Right lobe of liver (tissue), 6 donors: Measurements from ENCODE around the gene GCSAM. TPM values are rescaled to one million over a fixed set of nuclear protein-coding genes. Genes with fewer than 3 reads are reported as not detected.

Experiments used
- ATAC-seq, 4 donors: fragments of 200-7000 bp; cut with Tn5 transposase; one replicate each; pipeline ENCODE4 v1.9.1; 2020; ENCODE audit warnings: mild to moderate bottlenecking in 4 of 4, moderate library complexity in 4 of 4
- DNase-seq, 3 donors: peaks; one replicate each; pipeline ENCODE4 v3.0.0-alpha.2; 2020
- H3K27ac ChIP-seq, 3 donors: fragments of 200-600 bp; one replicate each; pipeline ENCODE4 v1.8.0; 2022
- H3K27me3 ChIP-seq, 2 donors: fragments of 200-600 bp; one replicate each; pipeline ENCODE4 v1.8.0; 2022
- H3K36me3 ChIP-seq, 4 donors: fragments of 200-600 bp; sonication (generic) in 1 of 4; one replicate each; pipeline versions ENCODE4 v1.5.1 to v1.8.0; 2017 to 2022; ENCODE audit warnings: control low read depth in 1 of 4
- H3K4me1 ChIP-seq, 4 donors: fragments of 200-600 bp; sonication (generic) in 1 of 4; one replicate each; pipeline versions ENCODE4 v1.5.1 to v1.8.0; 2017 to 2022; ENCODE audit warnings: control low read depth in 1 of 4
- H3K4me3 ChIP-seq, 3 donors: fragments of 200-600 bp; one replicate each; pipeline ENCODE4 v1.8.0; 2022
- H3K9me3 ChIP-seq, 4 donors: fragments of 200-600 bp; sonication (generic) in 1 of 4; one replicate each; pipeline versions ENCODE4 v1.5.1 to v1.8.0; 2017 to 2022; ENCODE audit warnings: control low read depth in 1 of 4
- CTCF ChIP-seq, 4 donors: fragments of 200-600 bp in 3 of 4; fragments of 450-650 bp in 1 of 4; IDR thresholded peaks; one replicate each; pipeline versions ENCODE4 v1.5.1 to v1.8.0; 2016 to 2022; ENCODE audit warnings: antibody characterized with exemption in 4 of 4, mild to moderate bottlenecking in 2 of 4
- POLR2A ChIP-seq: fragments of 450-650 bp; IDR thresholded peaks from one replicate; pipeline ENCODE4 v1.6.1; 2017; ENCODE audit warnings: antibody characterized with exemption, mild to moderate bottlenecking
- WGBS: methylation state at CpG from one replicate; pipeline ENCODE4 v1.1.6; 2018; ENCODE audit warnings: low coverage, low lambda C conversion rate; ENCODE audit not compliant: insufficient coverage; ENCODE audit errors: missing lambda C conversion rate; 5-methylcytosine and 5-hydroxymethylcytosine counted together
- intact Hi-C, 2 donors: fragments of 100-400 bp; cut with DNase I; formaldehyde crosslinking; loops; one replicate each; pipeline versions ENCODE4 v1.11.2 to v1.14.1; 2022
- total RNA-seq, 6 experiments: library from RNA; depleted of rRNA in 2 of 6; stranded (reverse); fragments of >200 nt in 2 of 6; fragmentation: NEBNext Ultra II Directional in 3 of 6; extraction: Animal tissue kit (Norgen Biotek cat#: 25700) in 3 of 6; gene quantifications; one replicate each; pipeline versions ENCODE4 v1.1.0 to v1.2.4, GENCODE V29; 2016 to 2023
- donor health status: DM: no; HTN: yes; CAD: no.
- donor health status: DM: no; HTN: no; CAD: no.
- donor health status: DM: no; HTN: no; CAD: no.
- donor health status: DM: no; HTN: yes; CAD: no.
- donor health status: DM: no; HTN: yes; CAD: no.

The GCSAM gene
- total RNA-seq, 6 experiments from 2014 or later, result 0.12 to 0.18 TPM; not detected in 4

GRCh38 chr3:112109322-112109721, 23.7 kb downstream of the GCSAM start:
- no peak for ATAC-seq
- Histone ChIP-seq H3K4me1 (no peaks in the 10 kb centered on the region), H3K36me3 (no peaks in the 10 kb centered on the region), H3K9me3 (no peaks in the 10 kb centered on the region), H3K27ac (no peak overlapping the region), H3K27me3 (no peaks in the 10 kb centered on the region), H3K4me3 (no peak overlapping the region)
- 38% methylated on average over 5 of the region's 5 CpGs for WGBS
- no peak for TF ChIP-seq POLR2A
- intact Hi-C loops, result no loop called here
- no peak for DNase-seq

- intact Hi-C loops, result no loop called here
- Histone ChIP-seq H3K27ac (no peak overlapping the region), H3K4me3 (no peak overlapping the region), H3K9me3 (no peaks in the 10 kb centered on the region), H3K36me3 (no peaks in the 10 kb centered on the region), H3K27me3 (no peaks in the 10 kb centered on the region), H3K4me1 (no peaks in the 10 kb centered on the region)
- ATAC-seq (no peak), DNase-seq (no peak)
- TF ChIP-seq POLR2A, result no peak
- no peak for TF ChIP-seq CTCF (IDR thresholded peaks at IDR 0.05)
- WGBS, result 69% methylated on average over 2 of the region's 2 CpGs
These were observed 28.3 kb downstream of the GCSAM start for GRCh38 chr3:112104774-112105173.

- Histone ChIP-seq H3K4me1 (no peaks in the 10 kb centered on the region), H3K9me3 (no peaks in the 10 kb centered on the region), H3K36me3 (no peaks in the 10 kb centered on the region), H3K27ac (no peak overlapping the region), H3K27me3 (no peaks in the 10 kb centered on the region), H3K4me3 (no peak overlapping the region)
- WGBS, result 20% methylated on average over 1 of the region's 2 CpGs
- ATAC-seq, result no peak
- DNase-seq, result no peak
- TF ChIP-seq CTCF (IDR thresholded peaks at IDR 0.05), result no peak
- no peak for TF ChIP-seq POLR2A
- intact Hi-C loops, result no loop called here
These were observed 31.1 kb downstream of the GCSAM start for GRCh38 chr3:112101916-112102315.

- DNase-seq (no peak), ATAC-seq (peak; percentile 10 to 96 (median 38))
- Histone ChIP-seq H3K27ac (no peak overlapping the region), H3K4me1 (no peaks in the 10 kb centered on the region), H3K27me3 (no peaks in the 10 kb centered on the region), H3K9me3 (no peaks in the 10 kb centered on the region), H3K36me3 (no peaks in the 10 kb centered on the region), H3K4me3 (no peak overlapping the region)
- TF ChIP-seq POLR2A (no peak), CTCF (IDR thresholded peaks at IDR 0.05) (no peak)
- intact Hi-C loops, result no loop called here
- WGBS, result 28% methylated on average over 4 of the region's 4 CpGs
These were observed 35.7 kb downstream of the GCSAM start for GRCh38 chr3:112097378-112097777.

GRCh38 chr3:112096176-112096575, 36.9 kb downstream of the GCSAM start:
- no peaks in the 10 kb centered on the region for H3K9me3 ChIP-seq
- 76% methylated on average over 2 of the region's 2 CpGs for WGBS
- no peaks in the 10 kb centered on the region for H3K4me1 ChIP-seq
- intact Hi-C loops, result no loop called here
- H3K4me3 ChIP-seq, result no peak overlapping the region
- ATAC-seq, result no peak
- TF ChIP-seq CTCF (IDR thresholded peaks at IDR 0.05) (no peak), POLR2A (no peak)
- DNase-seq, result no peak
- H3K27ac ChIP-seq, result no peak overlapping the region
- no peaks in the 10 kb centered on the region for H3K36me3 ChIP-seq
- H3K27me3 ChIP-seq, result no peaks in the 10 kb centered on the region
